H9 (cell line): Measurements from ENCODE around the gene ZHX3. TPM values are rescaled to one million over a fixed set of nuclear protein-coding genes. Genes with fewer than 3 reads are reported as not detected.

ENCODE experiments used
- DNase-seq: peaks from one replicate; pipeline ENCODE4 v3.0.0-alpha.2; 2017
- H2AFZ ChIP-seq: one replicate; pipeline ENCODE4 v1.6.1; 2013; ENCODE audit warnings: mild to moderate bottlenecking, low read length, control low read depth, moderate library complexity
- H2AK5ac ChIP-seq: 2 replicates; pipeline ENCODE4 v1.6.1; 2013; ENCODE audit warnings: low read length, control low read depth, mixed read lengths; ENCODE audit not compliant: insufficient read length
- H2BK120ac ChIP-seq: one replicate; pipeline ENCODE4 v1.6.1; 2013; ENCODE audit warnings: low read depth, mild to moderate bottlenecking, low read length, control low read depth, inconsistent platforms; ENCODE audit not compliant: poor library complexity, severe bottlenecking
- H2BK12ac ChIP-seq: 2 replicates; pipeline ENCODE4 v1.6.1; 2013; ENCODE audit warnings: low read length, control low read depth, mixed read lengths, low read depth; ENCODE audit not compliant: insufficient read length
- H2BK15ac ChIP-seq: 2 replicates; pipeline ENCODE4 v1.6.1; 2013; ENCODE audit warnings: low read depth, low read length, control low read depth
- H2BK20ac ChIP-seq: one replicate; pipeline ENCODE4 v1.6.1; 2013; ENCODE audit warnings: low read depth, mild to moderate bottlenecking, low read length, control low read depth, inconsistent platforms; ENCODE audit not compliant: poor library complexity, severe bottlenecking
- H2BK5ac ChIP-seq: 2 replicates; pipeline ENCODE4 v1.6.1; 2013; ENCODE audit warnings: low read length, control low read depth, mixed read lengths; ENCODE audit not compliant: insufficient read length
- H3K14ac ChIP-seq: 2 replicates; pipeline ENCODE4 v1.6.1; 2013; ENCODE audit warnings: low read length, control low read depth; ENCODE audit not compliant: insufficient read depth
- H3K18ac ChIP-seq: 2 replicates; pipeline ENCODE4 v1.6.1; 2013; ENCODE audit warnings: low read depth, mild to moderate bottlenecking, mixed read lengths, low read length, control low read depth; ENCODE audit not compliant: insufficient read length
- H3K23ac ChIP-seq: 2 replicates; pipeline ENCODE4 v1.6.1; 2013; ENCODE audit warnings: low read length, control low read depth, mixed read lengths, low read depth; ENCODE audit not compliant: insufficient read length
- H3K23me2 ChIP-seq: 2 replicates; pipeline ENCODE4 v1.6.1; 2013; ENCODE audit warnings: low read depth, mild to moderate bottlenecking, mixed read lengths, low read length, control low read depth; ENCODE audit not compliant: insufficient read length, poor library complexity, severe bottlenecking
- H3K27ac ChIP-seq: 2 replicates; pipeline ENCODE4 v1.5.1; 2013; ENCODE audit warnings: low read length, control low read depth, mixed read lengths, low read depth; ENCODE audit not compliant: insufficient read length
- H3K27me3 ChIP-seq: 2 replicates; pipeline ENCODE4 v1.6.1; 2013; ENCODE audit warnings: low read length, control low read depth, inconsistent platforms; ENCODE audit not compliant: insufficient read depth
- H3K4ac ChIP-seq: 2 replicates; pipeline ENCODE4 v1.6.1; 2013; ENCODE audit warnings: low read depth, mild to moderate bottlenecking, control low read depth, inconsistent platforms, low read length, moderate library complexity
- H3K4me1 ChIP-seq: 2 replicates; pipeline ENCODE4 v1.6.1; 2013; ENCODE audit warnings: low read length, control low read depth, inconsistent platforms; ENCODE audit not compliant: insufficient read depth
- H3K4me2 ChIP-seq: 2 replicates; pipeline ENCODE4 v1.6.1; 2013; ENCODE audit warnings: low read length, control low read depth, mixed read lengths; ENCODE audit not compliant: insufficient read length, insufficient read depth
- H3K56ac ChIP-seq: 2 replicates; pipeline ENCODE4 v1.6.1; 2013; ENCODE audit warnings: low read depth, mild to moderate bottlenecking, mixed read lengths, low read length, control low read depth; ENCODE audit not compliant: insufficient read length
- H3K79me1 ChIP-seq: 2 replicates; pipeline ENCODE4 v1.6.1; 2013; ENCODE audit warnings: low read depth, mild to moderate bottlenecking, moderate library complexity, low read length, control low read depth, inconsistent platforms; ENCODE audit not compliant: insufficient read depth, poor library complexity, severe bottlenecking
- H3K79me2 ChIP-seq: 2 replicates; pipeline ENCODE4 v1.6.1; 2013; ENCODE audit warnings: low read length, control low read depth, inconsistent platforms; ENCODE audit not compliant: insufficient read depth
- H3K9ac ChIP-seq: 2 replicates; pipeline ENCODE4 v1.6.1; 2013; ENCODE audit warnings: low read length, control low read depth, mixed read lengths; ENCODE audit not compliant: insufficient read length; ENCODE audit errors: extremely low read depth
- H3K9me3 ChIP-seq: one replicate; pipeline ENCODE4 v1.6.1; 2013; ENCODE audit warnings: low read depth, low read length, inconsistent platforms; ENCODE audit not compliant: control insufficient read depth
- H3T11ph ChIP-seq: one replicate; pipeline ENCODE4 v1.6.1; 2013; ENCODE audit warnings: mild to moderate bottlenecking, low read length, control low read depth, inconsistent platforms
- H4K20me1 ChIP-seq: one replicate; pipeline ENCODE4 v1.6.1; 2013; ENCODE audit not compliant: control insufficient read depth, insufficient read length, insufficient read depth
- H4K5ac ChIP-seq: 2 replicates; pipeline ENCODE4 v1.6.1; 2013; ENCODE audit warnings: low read depth, mild to moderate bottlenecking, mixed read lengths, low read length, control low read depth; ENCODE audit not compliant: insufficient read length
- H4K8ac ChIP-seq: replicated peaks from 2 replicates; pipeline ENCODE4 v1.6.1; 2013; ENCODE audit warnings: low read length, control low read depth, mixed read lengths, low read depth; ENCODE audit not compliant: insufficient read length
- H4K91ac ChIP-seq: 2 replicates; pipeline ENCODE4 v1.6.1; 2013; ENCODE audit warnings: low read depth, mild to moderate bottlenecking, moderate library complexity, mixed read lengths, low read length, control low read depth; ENCODE audit not compliant: insufficient read length
- H3K27ac Mint-ChIP-seq, 3 experiments: 2 replicates in 2 of 3; 3 replicates in 1 of 3; pipeline ENCODE4 v1.8.0; 2020 to 2021; ENCODE audit warnings: mixed read lengths in 3 of 3, mild to moderate bottlenecking in 1 of 3, moderate library complexity in 1 of 3
- H3K27me3 Mint-ChIP-seq: 2 replicates; pipeline ENCODE4 v1.8.0; 2021; ENCODE audit warnings: low read depth, mild to moderate bottlenecking, moderate library complexity, mixed read lengths
- H3K36me3 Mint-ChIP-seq, 3 experiments: 2 replicates in 2 of 3; 3 replicates in 1 of 3; pipeline ENCODE4 v1.8.0; 2020 to 2021; ENCODE audit warnings: low read depth in 3 of 3, mixed read lengths in 3 of 3; ENCODE audit not compliant: insufficient read depth in 1 of 3
- H3K4me1 Mint-ChIP-seq, 2 experiments: 2 replicates each; pipeline ENCODE4 v1.8.0; 2020; ENCODE audit warnings: mixed read lengths in 2 of 2
- H3K4me3 Mint-ChIP-seq, 2 experiments: 2 replicates in 1 of 2; 3 replicates in 1 of 2; pipeline ENCODE4 v1.8.0; 2020 to 2021; ENCODE audit warnings: mild to moderate bottlenecking in 2 of 2, mixed read lengths in 2 of 2, moderate library complexity in 1 of 2
- H3K9me3 Mint-ChIP-seq, 2 experiments: 2 replicates in 1 of 2; 3 replicates in 1 of 2; pipeline ENCODE4 v1.8.0; 2020; ENCODE audit warnings: mild to moderate bottlenecking in 2 of 2, mixed read lengths in 2 of 2, moderate library complexity in 1 of 2
- WGBS: extraction: QIAGEN DNeasy Blood & Tissue Kit; methylation state at CpG from one replicate; pipeline ENCODE4 v1.1.7; 2013; ENCODE audit warnings: missing lambda C conversion rate, low lambda C conversion rate, mixed read lengths; ENCODE audit not compliant: insufficient read length; ENCODE audit errors: extremely low coverage; 5-methylcytosine and 5-hydroxymethylcytosine counted together
- total RNA-seq: library from RNA; stranded (reverse); gene quantifications from 2 replicates; pipeline ENCODE4 v1.2.1, GENCODE V29; 2021
- TF ChIP-seq, protein P1 (sequence below): fragments of 200-600 bp; sonication (generic); conservative IDR thresholded peaks from 3 replicates; pipeline ENCODE4 v1.8.0; 2021; ENCODE audit warnings: antibody characterized with exemption, mild to moderate bottlenecking

The ZHX3 gene
- total RNA-seq, 1 experiment from 2014 or later, result 4.4 TPM

DNA sequence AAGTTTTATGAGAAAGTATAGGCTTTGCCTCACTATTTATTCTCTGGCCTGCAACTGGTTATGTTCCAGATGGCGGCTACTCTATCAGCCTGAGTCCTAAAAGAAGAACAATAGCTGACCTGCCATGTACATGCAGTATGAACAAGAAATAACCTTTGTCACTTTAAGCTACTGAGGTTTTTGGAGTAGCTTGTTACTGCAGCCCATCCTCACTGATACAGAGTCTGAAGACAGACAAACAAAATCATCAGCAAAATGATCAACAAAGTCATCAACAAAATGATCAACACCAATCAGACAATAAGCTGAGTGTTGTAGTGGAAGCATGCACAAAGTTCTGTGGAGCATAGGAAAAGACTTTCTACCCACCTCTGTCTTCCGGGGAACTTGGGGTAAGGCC lies 97.7 kb downstream of the ZHX3 start:
- TF ChIP-seq, protein P1, sequence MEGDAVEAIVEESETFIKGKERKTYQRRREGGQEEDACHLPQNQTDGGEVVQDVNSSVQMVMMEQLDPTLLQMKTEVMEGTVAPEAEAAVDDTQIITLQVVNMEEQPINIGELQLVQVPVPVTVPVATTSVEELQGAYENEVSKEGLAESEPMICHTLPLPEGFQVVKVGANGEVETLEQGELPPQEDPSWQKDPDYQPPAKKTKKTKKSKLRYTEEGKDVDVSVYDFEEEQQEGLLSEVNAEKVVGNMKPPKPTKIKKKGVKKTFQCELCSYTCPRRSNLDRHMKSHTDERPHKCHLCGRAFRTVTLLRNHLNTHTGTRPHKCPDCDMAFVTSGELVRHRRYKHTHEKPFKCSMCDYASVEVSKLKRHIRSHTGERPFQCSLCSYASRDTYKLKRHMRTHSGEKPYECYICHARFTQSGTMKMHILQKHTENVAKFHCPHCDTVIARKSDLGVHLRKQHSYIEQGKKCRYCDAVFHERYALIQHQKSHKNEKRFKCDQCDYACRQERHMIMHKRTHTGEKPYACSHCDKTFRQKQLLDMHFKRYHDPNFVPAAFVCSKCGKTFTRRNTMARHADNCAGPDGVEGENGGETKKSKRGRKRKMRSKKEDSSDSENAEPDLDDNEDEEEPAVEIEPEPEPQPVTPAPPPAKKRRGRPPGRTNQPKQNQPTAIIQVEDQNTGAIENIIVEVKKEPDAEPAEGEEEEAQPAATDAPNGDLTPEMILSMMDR, result no peak
- H3K4me1 Mint-ChIP-seq, result no peaks in the 10 kb centered on the region

More for the DNA sequence above, 97.7 kb downstream of the ZHX3 start:
- H3K4me3 Mint-ChIP-seq, result no peak overlapping the region
- no peak overlapping the region for H3K14ac ChIP-seq
- no peak overlapping the region for H2BK15ac ChIP-seq
- no peaks in the 10 kb centered on the region for H3K79me1 ChIP-seq
- no peak overlapping the region for H3K18ac ChIP-seq
- H2AFZ ChIP-seq, result no peak overlapping the region
- H3K4ac ChIP-seq, result no peak overlapping the region
- no peak for DNase-seq
- no peaks in the 10 kb centered on the region; the same call in 1 of the 2 replicates for H3K27me3 Mint-ChIP-seq
- H3K27ac Mint-ChIP-seq, result no peak overlapping the region
- no peak overlapping the region for H4K91ac ChIP-seq
- no peak overlapping the region for H2BK20ac ChIP-seq
- no peak overlapping the region for H3K9ac ChIP-seq
- no peaks in the 10 kb centered on the region for H3K36me3 Mint-ChIP-seq
- no peak overlapping the region for H3K4me2 ChIP-seq
- no peaks in the 10 kb centered on the region for H3K4me1 ChIP-seq
- H2BK12ac ChIP-seq, result no peak overlapping the region
- H3K23me2 ChIP-seq, result no peaks in the 10 kb centered on the region
- H3K79me2 ChIP-seq, result no peaks in the 10 kb centered on the region
- no peaks in the 10 kb centered on the region for H4K20me1 ChIP-seq
- no CpG with 5 or more reads among the region's 2 CpGs for WGBS
- H2AK5ac ChIP-seq, result no peak overlapping the region
- H3K9me3 ChIP-seq, result no peaks in the 10 kb centered on the region
- H3K56ac ChIP-seq, result no peak overlapping the region
- H3K9me3 Mint-ChIP-seq, result no peaks in the 10 kb centered on the region
- no peak overlapping the region for H4K8ac ChIP-seq
- no peak overlapping the region for H4K5ac ChIP-seq
- no peak overlapping the region for H2BK120ac ChIP-seq
- H3K23ac ChIP-seq, result no peak overlapping the region
- H2BK5ac ChIP-seq, result no peak overlapping the region
- H3K27ac ChIP-seq, result no peak overlapping the region
- H3K27me3 ChIP-seq, result no peaks in the 10 kb centered on the region
- H3T11ph ChIP-seq, result no peak overlapping the region
